Measurements from ENCODE around the gene ADSL. TPM values are rescaled to one million over a fixed set of nuclear protein-coding genes. Genes with fewer than 3 reads are reported as not detected.

ADSL gene
- total and polyA plus RNA-seq, 9 of the 15 experiments (the other 6 are each of a cell fraction or from before 2014, with no cell fraction given) = 112 to 322 (median 146) TPM

- TF ChIP-seq, protein P1, sequence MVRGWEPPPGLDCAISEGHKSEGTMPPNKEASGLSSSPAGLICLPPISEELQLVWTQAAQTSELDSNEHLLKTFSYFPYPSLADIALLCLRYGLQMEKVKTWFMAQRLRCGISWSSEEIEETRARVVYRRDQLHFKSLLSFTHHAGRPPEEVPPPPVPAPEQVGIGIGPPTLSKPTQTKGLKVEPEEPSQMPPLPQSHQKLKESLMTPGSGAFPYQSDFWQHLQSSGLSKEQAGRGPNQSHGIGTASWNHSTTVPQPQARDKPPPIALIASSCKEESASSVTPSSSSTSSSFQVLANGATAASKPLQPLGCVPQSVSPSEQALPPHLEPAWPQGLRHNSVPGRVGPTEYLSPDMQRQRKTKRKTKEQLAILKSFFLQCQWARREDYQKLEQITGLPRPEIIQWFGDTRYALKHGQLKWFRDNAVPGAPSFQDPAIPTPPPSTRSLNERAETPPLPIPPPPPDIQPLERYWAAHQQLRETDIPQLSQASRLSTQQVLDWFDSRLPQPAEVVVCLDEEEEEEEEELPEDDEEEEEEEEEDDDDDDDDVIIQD (CRISPR knock-in tag; IDR thresholded peaks at IDR 0.05) = no peak
- TF ChIP-seq PKNOX1 (IDR thresholded peaks at IDR 0.05) (peak; percentile 55), REST (IDR thresholded peaks at IDR 0.05; ENCODE audit: borderline replicate concordance) (no peak), REST (CRISPR knock-in tag; IDR thresholded peaks at IDR 0.05; ENCODE audit: low read depth) (no peak), ZNF407 (IDR thresholded peaks at IDR 0.05; ENCODE audit: low read depth) (no peak), ZNF212 (CRISPR knock-in tag; IDR thresholded peaks at IDR 0.05) (no peak), TCF7L2 (IDR thresholded peaks at IDR 0.05; ENCODE audit: low read depth, low read length) (no peak), ZNF174 (CRISPR knock-in tag; IDR thresholded peaks at IDR 0.05) (no peak)
These were observed 38.9 kb downstream of the ADSL start (continued) for GRCh38 chr22:40385036-40385782.

Measured in K562 (cell line).